Mononuclear cell (primary cell): ENCODE results near the gene SEC14L5. TPM values are rescaled to one million over a fixed set of nuclear protein-coding genes. Genes with fewer than 3 reads are reported as not detected.

Experiments
- H3K27me3 ChIP-seq: 2 replicates; pipeline ENCODE4 v1.6.0; 2011; ENCODE audit warnings: low read length, control low read depth; ENCODE audit not compliant: insufficient read depth
- H3K4me1 ChIP-seq: 2 replicates; pipeline ENCODE4 v1.5.1; 2011; ENCODE audit warnings: mild to moderate bottlenecking, low read length, control low read depth; ENCODE audit not compliant: insufficient read depth
- H3K4me3 ChIP-seq: 2 replicates; pipeline ENCODE4 v1.5.1; 2011; ENCODE audit warnings: mild to moderate bottlenecking, low read length, moderate library complexity
- H3K9me3 ChIP-seq: 2 replicates; pipeline ENCODE4 v1.5.1; 2011; ENCODE audit warnings: low read depth, mild to moderate bottlenecking, control low read depth, low read length
- total RNA-seq: library from RNA; depleted of rRNA; stranded (reverse); fragments of >200 nt; gene quantifications from one replicate; pipeline ENCODE4 v1.2.3, GENCODE V29; 2012

SEC14L5 gene
- 1.6 TPM for total RNA-seq

- peak within 1 kb of the TSS; percentile 30 for H3K4me3 ChIP-seq
- peaks cover 14% of the 10 kb centered on the region for H3K4me1 ChIP-seq
- no peaks in the 10 kb centered on the region for H3K9me3 ChIP-seq
- H3K27me3 ChIP-seq, result no peaks in the 10 kb centered on the region
These were observed at the start of gene SEC14L5 for GRCh38 chr16:4957720-4958509. SEC14L5 (plus strand) TSS chr16:4958330; CDS start chr16:4959324, 994 bp downstream.

DNA sequence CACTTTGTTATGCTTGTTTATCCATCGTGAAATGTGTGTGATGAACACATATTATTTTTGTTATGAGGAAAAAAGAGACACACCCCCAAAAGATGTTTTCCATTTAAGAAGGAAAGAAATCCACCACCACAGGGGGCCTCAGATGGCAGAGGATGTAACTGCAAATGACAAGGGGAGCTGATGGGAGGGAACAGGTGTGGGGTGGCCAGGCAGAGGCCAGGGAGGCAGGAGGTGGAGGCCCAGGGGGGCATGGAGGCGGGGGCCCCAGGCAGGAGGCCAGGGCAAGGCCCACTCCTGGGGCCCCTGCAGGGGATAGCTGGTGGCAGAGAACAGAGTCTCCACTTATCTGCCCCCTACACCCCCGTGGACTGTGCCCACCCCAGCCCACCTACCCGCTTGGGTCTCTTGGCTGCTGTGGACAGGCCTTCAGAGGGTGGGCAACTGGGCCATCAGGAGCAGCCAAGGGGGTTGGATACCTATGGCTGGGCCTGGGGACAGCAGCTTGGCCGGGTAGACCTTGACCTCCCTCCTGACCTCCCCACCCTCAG, 49.2 kb upstream of the SEC14L5 start:
- Histone ChIP-seq H3K9me3 (no peaks in the 10 kb centered on the region), H3K4me3 (no peak overlapping the region), H3K4me1 (no peaks in the 10 kb centered on the region), H3K27me3 (no peaks in the 10 kb centered on the region)

- no peaks in the 10 kb centered on the region for H3K4me1 ChIP-seq
- H3K9me3 ChIP-seq, result no peaks in the 10 kb centered on the region
- no peaks in the 10 kb centered on the region for H3K27me3 ChIP-seq
- H3K4me3 ChIP-seq, result no peak overlapping the region
These were observed 48.3 kb upstream of the SEC14L5 start for GRCh38 chr16:4909825-4910224.

DNA sequence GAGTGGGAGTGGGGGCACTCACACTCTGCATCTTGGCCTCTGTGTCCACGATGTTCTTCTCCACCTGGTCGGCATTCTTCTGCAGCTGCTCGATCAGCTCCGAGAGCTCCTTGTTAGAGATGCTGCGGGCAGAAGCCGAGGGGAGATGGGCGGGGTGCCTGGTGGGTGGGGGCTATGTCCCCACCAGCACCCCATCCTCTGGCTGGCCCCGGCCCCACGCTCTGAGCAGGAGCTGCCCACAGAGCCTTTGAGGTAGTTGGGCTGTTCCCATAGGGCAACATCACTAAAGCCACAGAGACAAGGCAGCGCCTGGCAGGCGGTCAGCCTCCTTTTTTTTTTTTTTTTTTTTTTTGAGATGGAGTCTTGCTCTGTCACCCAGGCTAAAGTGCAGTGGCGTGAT, 47.3 kb upstream of the SEC14L5 start:
- no peaks in the 10 kb centered on the region for H3K4me1 ChIP-seq
- H3K9me3 ChIP-seq, result no peaks in the 10 kb centered on the region
- no peak overlapping the region for H3K4me3 ChIP-seq
- no peaks in the 10 kb centered on the region for H3K27me3 ChIP-seq

- Histone ChIP-seq H3K9me3 (no peaks in the 10 kb centered on the region), H3K27me3 (no peaks in the 10 kb centered on the region), H3K4me3 (no peak overlapping the region), H3K4me1 (no peaks in the 10 kb centered on the region)
These were observed 46.2 kb upstream of the SEC14L5 start for GRCh38 chr16:4911970-4912386.

DNA sequence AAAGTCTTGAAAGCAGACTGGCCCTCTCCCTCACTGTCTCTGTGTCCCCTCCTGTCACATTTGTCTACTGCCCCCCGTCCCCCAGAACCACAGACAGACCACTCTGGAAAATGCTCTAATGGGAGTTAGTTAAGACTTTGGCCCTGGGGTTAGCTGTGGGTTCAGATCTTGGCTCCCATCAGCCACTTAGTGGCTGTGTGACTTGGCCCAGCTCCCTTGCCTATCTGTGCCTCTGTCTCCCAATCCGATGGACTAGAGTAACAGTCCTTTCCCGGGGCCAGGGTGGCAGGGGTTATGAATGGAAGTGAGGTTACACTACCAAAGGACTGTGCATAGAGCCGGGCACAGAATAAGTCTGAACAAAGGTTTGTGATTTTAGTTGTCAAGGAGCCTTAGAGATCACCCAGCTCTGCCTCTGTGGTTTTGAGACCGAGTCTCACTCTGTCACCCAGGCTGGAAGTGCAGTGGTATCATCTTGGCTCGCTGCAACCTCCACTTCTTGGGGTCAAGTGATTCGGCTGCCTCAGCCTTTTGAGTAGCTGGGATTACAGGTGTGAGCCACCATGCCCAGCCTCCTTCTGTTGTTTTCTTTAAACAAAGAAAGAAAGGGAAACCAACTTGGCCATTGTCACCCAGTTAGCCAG, 44.9 kb upstream of the SEC14L5 start:
- H3K27me3 ChIP-seq, result no peaks in the 10 kb centered on the region
- H3K4me1 ChIP-seq, result no peaks in the 10 kb centered on the region
- H3K9me3 ChIP-seq, result no peaks in the 10 kb centered on the region
- H3K4me3 ChIP-seq, result no peak overlapping the region

- no peaks in the 10 kb centered on the region for H3K9me3 ChIP-seq
- no peaks in the 10 kb centered on the region for H3K4me1 ChIP-seq
- H3K27me3 ChIP-seq, result no peaks in the 10 kb centered on the region
- no peak overlapping the region for H3K4me3 ChIP-seq
These were observed 44.2 kb upstream of the SEC14L5 start for GRCh38 chr16:4913774-4914525.

DNA sequence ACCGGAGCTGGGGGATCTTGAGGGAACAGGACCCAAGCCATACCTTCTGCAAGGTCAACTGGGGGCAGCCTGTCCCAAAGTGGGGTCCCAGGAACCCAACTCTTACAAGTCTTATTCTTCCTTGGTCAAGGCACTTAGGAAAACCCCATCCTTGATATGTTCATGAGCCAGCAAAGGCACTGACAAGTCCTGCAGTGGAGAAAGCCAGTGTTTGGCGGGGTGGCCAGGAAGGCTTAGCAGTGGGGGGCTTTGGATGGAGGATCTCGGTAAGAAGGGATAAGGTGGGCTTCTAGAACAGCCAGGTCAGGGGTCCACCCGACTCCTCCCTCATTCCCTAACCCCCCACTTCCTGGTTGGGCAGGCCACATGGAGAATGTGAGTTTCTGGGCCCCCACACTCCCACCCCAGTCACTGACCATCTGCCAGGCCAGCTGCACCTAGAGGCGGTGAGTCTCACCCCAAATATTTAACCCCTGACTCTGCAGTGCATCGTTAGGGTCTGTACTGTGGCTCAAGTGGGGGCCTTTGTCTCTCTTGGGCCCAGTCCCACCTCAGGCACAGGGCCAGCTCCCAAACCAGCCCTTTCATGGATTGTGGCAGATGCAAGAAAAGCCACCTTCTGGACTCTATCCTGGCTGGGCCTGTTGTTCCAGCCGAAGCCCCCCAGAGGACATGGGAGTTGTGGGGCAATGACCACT, 43.5 kb upstream of the SEC14L5 start:
- Histone ChIP-seq H3K4me1 (no peaks in the 10 kb centered on the region), H3K4me3 (no peak overlapping the region), H3K27me3 (no peaks in the 10 kb centered on the region), H3K9me3 (no peaks in the 10 kb centered on the region)

- H3K9me3 ChIP-seq, result no peaks in the 10 kb centered on the region
- H3K27me3 ChIP-seq, result no peaks in the 10 kb centered on the region
- H3K4me3 ChIP-seq, result no peak overlapping the region
- H3K4me1 ChIP-seq, result no peaks in the 10 kb centered on the region
These were observed 42.8 kb upstream of the SEC14L5 start for GRCh38 chr16:4915226-4915761.

DNA sequence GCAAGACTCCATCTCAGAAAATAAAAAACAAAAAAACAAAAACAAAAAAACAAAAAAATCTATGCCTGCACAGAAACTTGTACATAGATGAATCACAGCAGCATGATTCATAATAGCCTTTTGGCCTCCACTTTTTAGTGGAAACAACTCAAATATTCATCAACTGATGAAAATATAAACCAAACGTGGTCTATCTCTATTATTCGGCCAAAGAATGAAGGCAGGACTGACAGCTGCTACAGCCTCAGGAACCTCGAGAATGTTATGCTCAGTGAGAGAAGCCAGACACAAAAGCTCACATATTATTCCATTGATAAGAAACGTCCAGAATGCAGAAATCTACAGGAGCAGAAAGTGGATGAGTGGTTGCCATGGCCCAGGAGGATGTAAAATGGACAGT, 41.0 kb upstream of the SEC14L5 start:
- Histone ChIP-seq H3K4me3 (no peak overlapping the region), H3K27me3 (no peaks in the 10 kb centered on the region), H3K9me3 (no peaks in the 10 kb centered on the region), H3K4me1 (no peaks in the 10 kb centered on the region)

DNA sequence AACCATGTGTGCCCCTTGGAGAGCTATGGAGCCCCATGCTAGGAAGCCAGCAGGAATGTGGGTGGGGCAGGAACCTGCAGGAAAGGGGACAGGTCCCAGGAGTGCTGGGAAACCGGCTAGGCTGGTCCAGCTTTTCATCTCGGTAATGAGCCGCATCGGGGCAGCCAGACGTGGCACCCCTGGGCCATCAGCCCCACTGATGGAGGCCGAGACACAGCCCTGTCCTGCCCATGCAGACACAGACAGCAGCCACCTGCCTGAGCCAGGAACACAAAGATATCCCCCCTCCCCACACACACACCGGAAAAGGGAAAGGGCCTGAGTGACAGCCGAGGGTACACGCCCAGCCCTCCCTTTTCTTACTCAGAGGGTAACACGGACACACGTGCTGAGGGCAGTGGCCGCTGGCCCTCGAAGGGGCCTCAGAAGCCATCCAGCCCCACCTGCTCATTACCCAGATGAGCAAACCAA, 39.3 kb upstream of the SEC14L5 start:
- H3K27me3 ChIP-seq, result no peaks in the 10 kb centered on the region
- no peak overlapping the region for H3K4me3 ChIP-seq
- H3K9me3 ChIP-seq, result no peaks in the 10 kb centered on the region
- no peaks in the 10 kb centered on the region for H3K4me1 ChIP-seq

DNA sequence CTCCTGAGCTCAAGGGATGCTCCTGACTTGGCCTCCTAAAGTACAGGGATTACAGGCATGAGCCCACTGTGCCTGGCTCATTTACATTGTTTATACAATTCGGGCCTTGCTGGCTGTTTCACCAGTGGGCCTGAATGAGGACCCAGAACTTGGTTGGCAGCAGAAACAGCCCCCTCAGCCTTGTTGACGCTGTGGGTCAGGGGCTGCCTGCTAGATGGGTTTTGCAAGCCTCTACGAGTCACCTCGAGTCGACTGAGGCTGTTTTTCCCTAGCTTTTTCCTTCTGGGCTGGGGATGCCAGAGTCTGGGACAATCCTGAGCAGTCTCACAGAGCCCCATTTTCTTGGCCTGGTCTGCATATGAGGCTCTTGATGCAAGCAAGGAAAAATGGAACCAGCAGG, 37.3 kb upstream of the SEC14L5 start:
- H3K4me3 ChIP-seq, result no peak overlapping the region
- no peaks in the 10 kb centered on the region for H3K27me3 ChIP-seq
- H3K4me1 ChIP-seq, result no peaks in the 10 kb centered on the region
- H3K9me3 ChIP-seq, result no peaks in the 10 kb centered on the region

DNA sequence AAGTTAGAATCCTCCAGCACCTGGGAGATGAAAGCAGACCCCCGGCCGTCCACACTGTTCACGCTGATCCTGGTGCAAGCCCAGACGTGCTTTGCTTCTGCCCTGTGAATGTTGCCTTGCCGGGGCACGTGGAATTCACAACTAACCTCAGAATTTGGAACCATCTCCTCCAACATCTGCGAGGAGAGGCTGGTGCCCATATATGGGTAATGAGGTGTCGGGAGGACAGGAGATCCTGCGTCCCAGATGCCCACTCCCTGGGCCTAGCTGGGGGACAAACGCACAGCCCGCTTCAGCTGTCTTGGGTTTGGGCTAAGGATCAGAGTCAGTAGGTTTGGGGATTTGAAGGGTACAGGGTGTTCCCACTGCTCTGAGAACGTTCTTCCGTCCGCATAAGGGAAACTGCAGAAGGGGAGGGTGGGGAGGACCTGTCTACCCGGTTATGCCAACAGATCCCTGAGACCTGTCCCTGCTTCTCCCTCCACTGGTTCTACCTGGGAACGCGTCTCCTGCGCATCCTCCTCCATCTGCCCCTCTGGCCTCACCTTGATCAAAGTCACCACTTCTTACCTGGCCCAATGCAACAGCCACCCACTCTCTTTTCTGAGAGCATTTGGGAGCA, 35.3 kb upstream of the SEC14L5 start:
- Histone ChIP-seq H3K27me3 (no peaks in the 10 kb centered on the region), H3K4me3 (no peak overlapping the region), H3K4me1 (no peaks in the 10 kb centered on the region), H3K9me3 (peaks cover 7% of the 10 kb centered on the region)

DNA sequence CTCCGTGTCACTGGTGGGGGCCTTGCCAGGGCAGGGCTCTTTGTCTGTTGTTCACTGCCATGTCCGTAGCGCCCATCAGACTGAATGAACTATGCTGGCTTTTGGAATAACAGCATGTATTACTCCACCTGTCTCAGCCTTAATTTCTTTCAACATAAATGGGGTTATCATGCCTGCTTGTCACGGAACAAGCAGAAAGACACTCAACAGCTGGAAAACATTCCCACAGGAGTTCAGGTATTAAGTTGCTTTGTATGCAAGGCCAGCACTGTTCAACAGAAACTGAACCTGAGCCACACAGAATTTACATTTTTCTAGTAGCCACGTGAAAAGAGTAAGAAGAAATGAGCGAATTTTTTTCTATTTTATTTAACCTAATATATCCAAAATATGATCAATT, 34.3 kb upstream of the SEC14L5 start:
- Histone ChIP-seq H3K9me3 (peaks cover 7% of the 10 kb centered on the region), H3K4me1 (no peaks in the 10 kb centered on the region), H3K4me3 (no peak overlapping the region), H3K27me3 (no peaks in the 10 kb centered on the region)
